Neural cell (in vitro differentiated cells): ENCODE results near the gene FCN1.

Source experiments
- EZH2 ChIP-seq: fragments of 200-600, 300-800 bp; shearing (Covaris generic), sonication (generic); IDR thresholded peaks from 2 replicates; pipeline ENCODE4 v1.6.1; 2014; ENCODE audit warnings: antibody characterized with exemption, low read length, borderline replicate concordance, mild to moderate bottlenecking; ENCODE audit not compliant: insufficient read depth, poor library complexity, severe bottlenecking
- MXI1 ChIP-seq: fragments of 450-650 bp; conservative IDR thresholded peaks from 2 replicates; pipeline ENCODE4 v1.6.1; 2014; ENCODE audit warnings: antibody characterized with exemption, mild to moderate bottlenecking; ENCODE audit not compliant: poor library complexity, severe bottlenecking
- POLR2AphosphoS5 ChIP-seq: IDR thresholded peaks from 2 replicates; pipeline ENCODE4 v1.6.1; 2012
- SMC3 ChIP-seq: fragments of 450-650 bp; conservative IDR thresholded peaks from 2 replicates; pipeline ENCODE4 v1.6.1; 2014; ENCODE audit warnings: antibody characterized with exemption, mild to moderate bottlenecking, moderate library complexity; ENCODE audit not compliant: poor library complexity
- TAF1 ChIP-seq: IDR thresholded peaks from 2 replicates; pipeline ENCODE4 v1.6.1; 2012; ENCODE audit warnings: low read depth
- TF ChIP-seq, protein P1 (sequence below): fragments of 450-650 bp; IDR thresholded peaks from 2 replicates; pipeline ENCODE4 v1.5.1; 2014; ENCODE audit warnings: antibody characterized with exemption, mild to moderate bottlenecking, moderate library complexity; ENCODE audit not compliant: poor library complexity, severe bottlenecking
- TF ChIP-seq, protein P2 (sequence below): IDR thresholded peaks from 2 replicates; pipeline ENCODE4 v1.6.1; 2012; ENCODE audit warnings: borderline replicate concordance

DNA sequence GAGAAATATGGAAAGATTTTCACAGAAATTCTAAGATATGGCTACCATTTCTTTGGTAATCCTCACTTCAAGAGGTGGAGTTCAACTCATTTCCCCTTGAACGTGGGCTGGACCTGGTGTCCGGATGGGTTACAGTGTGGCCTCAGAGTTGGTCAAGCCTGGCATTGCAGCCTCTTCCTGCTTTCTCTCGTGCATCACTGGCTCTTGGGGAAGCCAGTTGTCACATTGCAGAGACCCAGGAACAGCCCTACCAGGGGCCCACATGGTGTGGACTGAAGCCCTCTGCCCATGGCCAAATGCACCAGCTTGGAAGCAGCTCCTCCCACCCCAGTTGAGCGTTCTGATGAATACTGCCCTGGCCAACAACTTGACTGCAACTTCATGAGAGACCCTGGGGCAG lies 47.7 kb upstream of the FCN1 start:
- TF ChIP-seq, protein P1, sequence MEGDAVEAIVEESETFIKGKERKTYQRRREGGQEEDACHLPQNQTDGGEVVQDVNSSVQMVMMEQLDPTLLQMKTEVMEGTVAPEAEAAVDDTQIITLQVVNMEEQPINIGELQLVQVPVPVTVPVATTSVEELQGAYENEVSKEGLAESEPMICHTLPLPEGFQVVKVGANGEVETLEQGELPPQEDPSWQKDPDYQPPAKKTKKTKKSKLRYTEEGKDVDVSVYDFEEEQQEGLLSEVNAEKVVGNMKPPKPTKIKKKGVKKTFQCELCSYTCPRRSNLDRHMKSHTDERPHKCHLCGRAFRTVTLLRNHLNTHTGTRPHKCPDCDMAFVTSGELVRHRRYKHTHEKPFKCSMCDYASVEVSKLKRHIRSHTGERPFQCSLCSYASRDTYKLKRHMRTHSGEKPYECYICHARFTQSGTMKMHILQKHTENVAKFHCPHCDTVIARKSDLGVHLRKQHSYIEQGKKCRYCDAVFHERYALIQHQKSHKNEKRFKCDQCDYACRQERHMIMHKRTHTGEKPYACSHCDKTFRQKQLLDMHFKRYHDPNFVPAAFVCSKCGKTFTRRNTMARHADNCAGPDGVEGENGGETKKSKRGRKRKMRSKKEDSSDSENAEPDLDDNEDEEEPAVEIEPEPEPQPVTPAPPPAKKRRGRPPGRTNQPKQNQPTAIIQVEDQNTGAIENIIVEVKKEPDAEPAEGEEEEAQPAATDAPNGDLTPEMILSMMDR: no peak
- TF ChIP-seq POLR2AphosphoS5 (no peak), EZH2 (no peak), TAF1 (no peak), SMC3 (no peak), MXI1 (no peak)
- TF ChIP-seq, protein P2, sequence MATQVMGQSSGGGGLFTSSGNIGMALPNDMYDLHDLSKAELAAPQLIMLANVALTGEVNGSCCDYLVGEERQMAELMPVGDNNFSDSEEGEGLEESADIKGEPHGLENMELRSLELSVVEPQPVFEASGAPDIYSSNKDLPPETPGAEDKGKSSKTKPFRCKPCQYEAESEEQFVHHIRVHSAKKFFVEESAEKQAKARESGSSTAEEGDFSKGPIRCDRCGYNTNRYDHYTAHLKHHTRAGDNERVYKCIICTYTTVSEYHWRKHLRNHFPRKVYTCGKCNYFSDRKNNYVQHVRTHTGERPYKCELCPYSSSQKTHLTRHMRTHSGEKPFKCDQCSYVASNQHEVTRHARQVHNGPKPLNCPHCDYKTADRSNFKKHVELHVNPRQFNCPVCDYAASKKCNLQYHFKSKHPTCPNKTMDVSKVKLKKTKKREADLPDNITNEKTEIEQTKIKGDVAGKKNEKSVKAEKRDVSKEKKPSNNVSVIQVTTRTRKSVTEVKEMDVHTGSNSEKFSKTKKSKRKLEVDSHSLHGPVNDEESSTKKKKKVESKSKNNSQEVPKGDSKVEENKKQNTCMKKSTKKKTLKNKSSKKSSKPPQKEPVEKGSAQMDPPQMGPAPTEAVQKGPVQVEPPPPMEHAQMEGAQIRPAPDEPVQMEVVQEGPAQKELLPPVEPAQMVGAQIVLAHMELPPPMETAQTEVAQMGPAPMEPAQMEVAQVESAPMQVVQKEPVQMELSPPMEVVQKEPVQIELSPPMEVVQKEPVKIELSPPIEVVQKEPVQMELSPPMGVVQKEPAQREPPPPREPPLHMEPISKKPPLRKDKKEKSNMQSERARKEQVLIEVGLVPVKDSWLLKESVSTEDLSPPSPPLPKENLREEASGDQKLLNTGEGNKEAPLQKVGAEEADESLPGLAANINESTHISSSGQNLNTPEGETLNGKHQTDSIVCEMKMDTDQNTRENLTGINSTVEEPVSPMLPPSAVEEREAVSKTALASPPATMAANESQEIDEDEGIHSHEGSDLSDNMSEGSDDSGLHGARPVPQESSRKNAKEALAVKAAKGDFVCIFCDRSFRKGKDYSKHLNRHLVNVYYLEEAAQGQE: no peak
